ENCODE results near the gene ZSCAN9.

Gene ZSCAN9

GRCh38 chr6:28205879-28206278 lies 19.2 kb upstream of the ZSCAN9 start:
- Histone ChIP-seq H3K4me2 (ENCODE audit: low read length) (no peak overlapping the region), H3K27me3 (ENCODE audit: control insufficient read depth, low read length) (no peaks in the 10 kb centered on the region), H3K36me3 (ENCODE audit: control insufficient read depth, low read length) (0 out of 2 replicates have a peak, but pooled peaks cover 3% of the 10 kb centered on the region), H4K20me1 (ENCODE audit: control insufficient read depth, insufficient read depth, low read depth, low read length) (no peaks in the 10 kb centered on the region), H3K79me2 (ENCODE audit: control insufficient read depth, low read length) (no peaks in the 10 kb centered on the region), H3K4me3 (ENCODE audit: low read length) (no peak overlapping the region), H3F3A (ENCODE audit: control insufficient read depth, insufficient read depth) (no peaks in the 10 kb centered on the region), H3K9me2 (replicated peaks; ENCODE audit: control insufficient read depth, low read length) (no peaks in the 10 kb centered on the region), H3K27ac (ENCODE audit: low read depth, low read length) (no peak overlapping the region), H3K4me1 (ENCODE audit: control insufficient read depth, low read length) (peaks cover 35% of the 10 kb centered on the region), H3K9me3 (ENCODE audit: control insufficient read depth, insufficient read depth, low read length) (peaks cover 14% of the 10 kb centered on the region; the same call in 1 of the 2 replicates)
- TF ChIP-seq, protein P1, sequence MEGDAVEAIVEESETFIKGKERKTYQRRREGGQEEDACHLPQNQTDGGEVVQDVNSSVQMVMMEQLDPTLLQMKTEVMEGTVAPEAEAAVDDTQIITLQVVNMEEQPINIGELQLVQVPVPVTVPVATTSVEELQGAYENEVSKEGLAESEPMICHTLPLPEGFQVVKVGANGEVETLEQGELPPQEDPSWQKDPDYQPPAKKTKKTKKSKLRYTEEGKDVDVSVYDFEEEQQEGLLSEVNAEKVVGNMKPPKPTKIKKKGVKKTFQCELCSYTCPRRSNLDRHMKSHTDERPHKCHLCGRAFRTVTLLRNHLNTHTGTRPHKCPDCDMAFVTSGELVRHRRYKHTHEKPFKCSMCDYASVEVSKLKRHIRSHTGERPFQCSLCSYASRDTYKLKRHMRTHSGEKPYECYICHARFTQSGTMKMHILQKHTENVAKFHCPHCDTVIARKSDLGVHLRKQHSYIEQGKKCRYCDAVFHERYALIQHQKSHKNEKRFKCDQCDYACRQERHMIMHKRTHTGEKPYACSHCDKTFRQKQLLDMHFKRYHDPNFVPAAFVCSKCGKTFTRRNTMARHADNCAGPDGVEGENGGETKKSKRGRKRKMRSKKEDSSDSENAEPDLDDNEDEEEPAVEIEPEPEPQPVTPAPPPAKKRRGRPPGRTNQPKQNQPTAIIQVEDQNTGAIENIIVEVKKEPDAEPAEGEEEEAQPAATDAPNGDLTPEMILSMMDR (IDR thresholded peaks at IDR 0.05; ENCODE audit: low read depth, low read length, poor library complexity, severe bottlenecking), result no peak
- no peak for TF ChIP-seq EZH2phosphoT487 (IDR thresholded peaks at IDR 0.05; ENCODE audit: borderline replicate concordance, low read length)

DNA sequence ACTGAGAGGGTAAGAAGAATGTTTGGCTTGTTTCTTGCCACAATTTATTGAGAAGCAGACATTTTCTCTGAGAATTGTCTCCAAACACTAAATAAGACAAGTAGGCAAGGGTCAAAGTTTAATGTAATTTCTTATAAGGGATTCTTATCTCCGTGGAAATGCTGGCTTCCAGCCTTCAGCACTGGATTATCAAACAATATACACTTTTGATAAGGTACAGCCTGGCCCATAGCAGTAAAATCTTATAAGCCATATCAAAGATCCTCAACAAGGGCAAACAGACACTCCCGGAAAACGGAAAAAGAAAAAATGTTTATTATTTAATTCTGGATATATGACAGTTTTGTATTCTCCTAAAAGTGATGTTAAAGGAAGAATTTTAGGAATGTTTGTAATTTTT lies 18.5 kb upstream of the ZSCAN9 start:
- H3K4me2 ChIP-seq (ENCODE audit: low read length), result no peak overlapping the region
- H4K20me1 ChIP-seq (ENCODE audit: control insufficient read depth, insufficient read depth, low read depth, low read length), result no peaks in the 10 kb centered on the region
- H3K9me2 ChIP-seq (replicated peaks; ENCODE audit: control insufficient read depth, low read length), result no peaks in the 10 kb centered on the region
- H3F3A ChIP-seq (ENCODE audit: control insufficient read depth, insufficient read depth), result no peaks in the 10 kb centered on the region
- no peak overlapping the region for H3K27ac ChIP-seq (ENCODE audit: low read depth, low read length)
- no peaks in the 10 kb centered on the region for H3K27me3 ChIP-seq (ENCODE audit: control insufficient read depth, low read length)
- 0 out of 2 replicates have a peak, but pooled peaks cover 3% of the 10 kb centered on the region for H3K36me3 ChIP-seq (ENCODE audit: control insufficient read depth, low read length)
- H3K4me1 ChIP-seq (ENCODE audit: control insufficient read depth, low read length), result peaks cover 38% of the 10 kb centered on the region
- TF ChIP-seq, protein P1 (IDR thresholded peaks at IDR 0.05; ENCODE audit: low read depth, low read length, poor library complexity, severe bottlenecking), result no peak
- no peak for TF ChIP-seq EZH2phosphoT487 (IDR thresholded peaks at IDR 0.05; ENCODE audit: borderline replicate concordance, low read length)
- H3K79me2 ChIP-seq (ENCODE audit: control insufficient read depth, low read length), result no peaks in the 10 kb centered on the region
- no peak overlapping the region for H3K4me3 ChIP-seq (ENCODE audit: low read length)
- H3K9me3 ChIP-seq (ENCODE audit: control insufficient read depth, insufficient read depth, low read length), result peaks cover 14% of the 10 kb centered on the region; the same call in 1 of the 2 replicates

DNA sequence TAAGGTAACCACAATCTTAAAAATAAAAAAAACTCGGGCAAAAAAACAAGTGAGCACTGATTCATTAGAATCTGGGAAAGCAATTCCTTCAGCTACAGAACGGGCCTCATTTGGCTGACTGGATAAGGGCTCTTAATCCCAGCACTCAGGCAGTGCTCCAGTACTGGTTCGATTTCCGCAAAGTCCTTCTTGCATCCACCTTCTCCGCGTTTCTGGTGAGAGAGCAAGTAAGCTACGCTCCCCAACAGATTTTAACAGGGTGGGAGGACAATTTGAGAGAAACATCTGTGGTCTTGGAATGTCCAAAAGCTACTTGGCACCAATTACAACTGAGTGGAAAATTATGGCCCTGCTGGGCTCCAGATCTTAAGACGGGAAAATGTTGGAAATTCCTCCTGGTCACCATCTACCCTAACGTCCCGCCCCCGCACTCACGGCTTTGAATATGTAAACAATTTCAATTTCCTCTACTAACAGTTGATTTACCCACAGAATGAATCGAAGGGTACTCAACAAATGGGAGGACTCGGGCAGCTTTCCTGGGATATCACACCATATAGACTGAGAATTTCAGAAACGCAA lies 18.1 kb upstream of the ZSCAN9 start:
- no peaks in the 10 kb centered on the region for H3K79me2 ChIP-seq (ENCODE audit: control insufficient read depth, low read length)
- H4K20me1 ChIP-seq (ENCODE audit: control insufficient read depth, insufficient read depth, low read depth, low read length), result no peaks in the 10 kb centered on the region
- 0 out of 2 replicates have a peak, but pooled peaks cover 3% of the 10 kb centered on the region for H3K36me3 ChIP-seq (ENCODE audit: control insufficient read depth, low read length)
- no peak overlapping the region for H3K4me2 ChIP-seq (ENCODE audit: low read length)
- no peaks in the 10 kb centered on the region for H3F3A ChIP-seq (ENCODE audit: control insufficient read depth, insufficient read depth)
- no peaks in the 10 kb centered on the region for H3K9me2 ChIP-seq (replicated peaks; ENCODE audit: control insufficient read depth, low read length)
- H3K4me3 ChIP-seq (ENCODE audit: low read length), result no peak overlapping the region
- H3K9me3 ChIP-seq (ENCODE audit: control insufficient read depth, insufficient read depth, low read length), result peaks cover 14% of the 10 kb centered on the region; the same call in 1 of the 2 replicates
- H3K27me3 ChIP-seq (ENCODE audit: control insufficient read depth, low read length), result no peaks in the 10 kb centered on the region
- peaks cover 38% of the 10 kb centered on the region for H3K4me1 ChIP-seq (ENCODE audit: control insufficient read depth, low read length)
- H3K27ac ChIP-seq (ENCODE audit: low read depth, low read length), result no peak overlapping the region
- TF ChIP-seq, protein P1 (IDR thresholded peaks at IDR 0.05; ENCODE audit: low read depth, low read length, poor library complexity, severe bottlenecking), result no peak
- no peak for TF ChIP-seq EZH2phosphoT487 (IDR thresholded peaks at IDR 0.05; ENCODE audit: borderline replicate concordance, low read length)
